Measurements from ENCODE around the gene SP8. TPM values are rescaled to one million over a fixed set of nuclear protein-coding genes. Genes with fewer than 3 reads are reported as not detected.

The SP8 gene
- total and polyA plus RNA-seq, 9 of the 15 experiments (the other 6 are each of a cell fraction or from before 2014, with no cell fraction given): 0.04 to 1.2 (median 0.19) TPM

DNA sequence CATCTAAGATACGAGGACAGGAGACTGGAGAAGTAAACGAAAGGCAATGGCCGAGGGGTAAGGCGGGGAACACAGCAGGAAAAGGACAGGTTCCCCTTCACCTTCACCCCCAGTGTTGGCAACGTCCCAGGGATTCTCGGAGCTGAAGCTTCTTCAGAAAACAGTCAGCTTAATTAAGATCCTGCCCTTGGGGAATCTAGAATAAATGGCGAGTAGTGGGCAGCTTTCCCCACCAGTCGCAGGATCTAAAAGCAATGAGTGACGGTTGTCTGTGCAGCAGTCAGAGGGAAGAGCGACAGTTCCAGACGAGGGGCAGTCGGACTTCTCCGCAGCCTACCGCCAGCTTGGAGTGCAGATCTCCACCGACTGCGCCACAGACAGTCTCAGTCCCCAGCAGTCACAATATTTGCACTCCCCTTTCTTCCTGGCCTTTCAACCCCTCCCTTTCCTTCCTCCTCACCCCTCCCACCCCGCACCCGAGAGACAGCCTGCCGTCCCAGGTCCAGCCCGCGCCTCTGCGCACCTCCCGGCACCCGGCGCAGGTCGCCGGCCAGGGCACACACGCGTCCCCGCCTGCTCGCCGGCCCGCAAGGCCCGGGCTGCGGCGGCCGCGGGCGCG is 10.9 kb upstream of the SP8 start (continued):
- TF ChIP-seq, protein P1, sequence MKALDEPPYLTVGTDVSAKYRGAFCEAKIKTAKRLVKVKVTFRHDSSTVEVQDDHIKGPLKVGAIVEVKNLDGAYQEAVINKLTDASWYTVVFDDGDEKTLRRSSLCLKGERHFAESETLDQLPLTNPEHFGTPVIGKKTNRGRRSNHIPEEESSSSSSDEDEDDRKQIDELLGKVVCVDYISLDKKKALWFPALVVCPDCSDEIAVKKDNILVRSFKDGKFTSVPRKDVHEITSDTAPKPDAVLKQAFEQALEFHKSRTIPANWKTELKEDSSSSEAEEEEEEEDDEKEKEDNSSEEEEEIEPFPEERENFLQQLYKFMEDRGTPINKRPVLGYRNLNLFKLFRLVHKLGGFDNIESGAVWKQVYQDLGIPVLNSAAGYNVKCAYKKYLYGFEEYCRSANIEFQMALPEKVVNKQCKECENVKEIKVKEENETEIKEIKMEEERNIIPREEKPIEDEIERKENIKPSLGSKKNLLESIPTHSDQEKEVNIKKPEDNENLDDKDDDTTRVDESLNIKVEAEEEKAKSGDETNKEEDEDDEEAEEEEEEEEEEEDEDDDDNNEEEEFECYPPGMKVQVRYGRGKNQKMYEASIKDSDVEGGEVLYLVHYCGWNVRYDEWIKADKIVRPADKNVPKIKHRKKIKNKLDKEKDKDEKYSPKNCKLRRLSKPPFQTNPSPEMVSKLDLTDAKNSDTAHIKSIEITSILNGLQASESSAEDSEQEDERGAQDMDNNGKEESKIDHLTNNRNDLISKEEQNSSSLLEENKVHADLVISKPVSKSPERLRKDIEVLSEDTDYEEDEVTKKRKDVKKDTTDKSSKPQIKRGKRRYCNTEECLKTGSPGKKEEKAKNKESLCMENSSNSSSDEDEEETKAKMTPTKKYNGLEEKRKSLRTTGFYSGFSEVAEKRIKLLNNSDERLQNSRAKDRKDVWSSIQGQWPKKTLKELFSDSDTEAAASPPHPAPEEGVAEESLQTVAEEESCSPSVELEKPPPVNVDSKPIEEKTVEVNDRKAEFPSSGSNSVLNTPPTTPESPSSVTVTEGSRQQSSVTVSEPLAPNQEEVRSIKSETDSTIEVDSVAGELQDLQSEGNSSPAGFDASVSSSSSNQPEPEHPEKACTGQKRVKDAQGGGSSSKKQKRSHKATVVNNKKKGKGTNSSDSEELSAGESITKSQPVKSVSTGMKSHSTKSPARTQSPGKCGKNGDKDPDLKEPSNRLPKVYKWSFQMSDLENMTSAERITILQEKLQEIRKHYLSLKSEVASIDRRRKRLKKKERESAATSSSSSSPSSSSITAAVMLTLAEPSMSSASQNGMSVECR (CRISPR knock-in tag; IDR thresholded peaks at IDR 0.05): no peak
- TF ChIP-seq SMAD3 (CRISPR knock-in tag; conservative IDR thresholded peaks at IDR 0.05) (no peak), MAFG (tag; conservative IDR thresholded peaks at IDR 0.05) (no peak), ELF1 (tag; IDR thresholded peaks at IDR 0.05) (peak; percentile 42; the same call in 1 of the 2 replicates), LCOR (CRISPR knock-in tag; IDR thresholded peaks at IDR 0.05) (no peak), PCBP2 (IDR thresholded peaks at IDR 0.05; ENCODE audit: low read depth, low read length, poor library complexity, severe bottlenecking) (no peak), BRF1 (IDR thresholded peaks at IDR 0.05; ENCODE audit: borderline replicate concordance, extremely low read depth, insufficient read length) (no peak), NR3C1 (CRISPR knock-in tag; IDR thresholded peaks at IDR 0.05) (no peak), SP2 (IDR thresholded peaks at IDR 0.05; ENCODE audit: extremely low read depth, low read depth, low read length, poor library complexity, severe bottlenecking) (no peak), PTRF (tag; IDR thresholded peaks at IDR 0.05) (no peak), CAMTA2 (CRISPR knock-in tag; conservative IDR thresholded peaks at IDR 0.05) (no peak), KAT8 (IDR thresholded peaks at IDR 0.05; ENCODE audit: low read depth) (no peak), ATF1 (CRISPR knock-in tag; IDR thresholded peaks at IDR 0.05) (no peak), ATF1 (tag; IDR thresholded peaks at IDR 0.05) (no peak), SREBF1 (IDR thresholded peaks at IDR 0.05; ENCODE audit: borderline replicate concordance, low read depth, low read length) (no peak)
- TF ChIP-seq, protein P2, sequence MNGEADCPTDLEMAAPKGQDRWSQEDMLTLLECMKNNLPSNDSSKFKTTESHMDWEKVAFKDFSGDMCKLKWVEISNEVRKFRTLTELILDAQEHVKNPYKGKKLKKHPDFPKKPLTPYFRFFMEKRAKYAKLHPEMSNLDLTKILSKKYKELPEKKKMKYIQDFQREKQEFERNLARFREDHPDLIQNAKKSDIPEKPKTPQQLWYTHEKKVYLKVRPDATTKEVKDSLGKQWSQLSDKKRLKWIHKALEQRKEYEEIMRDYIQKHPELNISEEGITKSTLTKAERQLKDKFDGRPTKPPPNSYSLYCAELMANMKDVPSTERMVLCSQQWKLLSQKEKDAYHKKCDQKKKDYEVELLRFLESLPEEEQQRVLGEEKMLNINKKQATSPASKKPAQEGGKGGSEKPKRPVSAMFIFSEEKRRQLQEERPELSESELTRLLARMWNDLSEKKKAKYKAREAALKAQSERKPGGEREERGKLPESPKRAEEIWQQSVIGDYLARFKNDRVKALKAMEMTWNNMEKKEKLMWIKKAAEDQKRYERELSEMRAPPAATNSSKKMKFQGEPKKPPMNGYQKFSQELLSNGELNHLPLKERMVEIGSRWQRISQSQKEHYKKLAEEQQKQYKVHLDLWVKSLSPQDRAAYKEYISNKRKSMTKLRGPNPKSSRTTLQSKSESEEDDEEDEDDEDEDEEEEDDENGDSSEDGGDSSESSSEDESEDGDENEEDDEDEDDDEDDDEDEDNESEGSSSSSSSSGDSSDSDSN (IDR thresholded peaks at IDR 0.05; ENCODE audit: borderline replicate concordance in 1 of 2, low read depth in 2 of 2, low read length in 2 of 2): no peak
- TF ChIP-seq, protein P3, sequence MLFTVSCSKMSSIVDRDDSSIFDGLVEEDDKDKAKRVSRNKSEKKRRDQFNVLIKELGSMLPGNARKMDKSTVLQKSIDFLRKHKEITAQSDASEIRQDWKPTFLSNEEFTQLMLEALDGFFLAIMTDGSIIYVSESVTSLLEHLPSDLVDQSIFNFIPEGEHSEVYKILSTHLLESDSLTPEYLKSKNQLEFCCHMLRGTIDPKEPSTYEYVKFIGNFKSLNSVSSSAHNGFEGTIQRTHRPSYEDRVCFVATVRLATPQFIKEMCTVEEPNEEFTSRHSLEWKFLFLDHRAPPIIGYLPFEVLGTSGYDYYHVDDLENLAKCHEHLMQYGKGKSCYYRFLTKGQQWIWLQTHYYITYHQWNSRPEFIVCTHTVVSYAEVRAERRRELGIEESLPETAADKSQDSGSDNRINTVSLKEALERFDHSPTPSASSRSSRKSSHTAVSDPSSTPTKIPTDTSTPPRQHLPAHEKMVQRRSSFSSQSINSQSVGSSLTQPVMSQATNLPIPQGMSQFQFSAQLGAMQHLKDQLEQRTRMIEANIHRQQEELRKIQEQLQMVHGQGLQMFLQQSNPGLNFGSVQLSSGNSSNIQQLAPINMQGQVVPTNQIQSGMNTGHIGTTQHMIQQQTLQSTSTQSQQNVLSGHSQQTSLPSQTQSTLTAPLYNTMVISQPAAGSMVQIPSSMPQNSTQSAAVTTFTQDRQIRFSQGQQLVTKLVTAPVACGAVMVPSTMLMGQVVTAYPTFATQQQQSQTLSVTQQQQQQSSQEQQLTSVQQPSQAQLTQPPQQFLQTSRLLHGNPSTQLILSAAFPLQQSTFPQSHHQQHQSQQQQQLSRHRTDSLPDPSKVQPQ (CRISPR knock-in tag; IDR thresholded peaks at IDR 0.05; ENCODE audit: borderline replicate concordance): no peak
- TF ChIP-seq, protein P4, sequence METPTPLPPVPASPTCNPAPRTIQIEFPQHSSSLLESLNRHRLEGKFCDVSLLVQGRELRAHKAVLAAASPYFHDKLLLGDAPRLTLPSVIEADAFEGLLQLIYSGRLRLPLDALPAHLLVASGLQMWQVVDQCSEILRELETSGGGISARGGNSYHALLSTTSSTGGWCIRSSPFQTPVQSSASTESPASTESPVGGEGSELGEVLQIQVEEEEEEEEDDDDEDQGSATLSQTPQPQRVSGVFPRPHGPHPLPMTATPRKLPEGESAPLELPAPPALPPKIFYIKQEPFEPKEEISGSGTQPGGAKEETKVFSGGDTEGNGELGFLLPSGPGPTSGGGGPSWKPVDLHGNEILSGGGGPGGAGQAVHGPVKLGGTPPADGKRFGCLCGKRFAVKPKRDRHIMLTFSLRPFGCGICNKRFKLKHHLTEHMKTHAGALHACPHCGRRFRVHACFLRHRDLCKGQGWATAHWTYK (CRISPR knock-in tag; IDR thresholded peaks at IDR 0.05): no peak
